A673 (cell line): ENCODE data around the gene FAM120A.

Experiments
- CTCF ChIP-seq: fragments of 300-800, 200-600 bp; sonication (generic); conservative IDR thresholded peaks from 2 replicates; pipeline ENCODE4 v1.5.1; 2017; ENCODE audit warnings: low read depth, mild to moderate bottlenecking, antibody characterized with exemption, low read length, moderate library complexity, mixed read lengths
- EZH2 ChIP-seq: fragments of 200-600 bp; sonication (generic); IDR thresholded peaks from 2 replicates; pipeline ENCODE4 v1.6.1; 2017; ENCODE audit warnings: borderline replicate concordance, low read depth, mild to moderate bottlenecking, mixed read lengths, antibody characterized with exemption, low read length; ENCODE audit not compliant: poor library complexity, severe bottlenecking

GRCh38 chr9:93460689-93461413 lies 9.4 kb downstream of the FAM120A start:
- no peak for TF ChIP-seq CTCF
- no peak for TF ChIP-seq EZH2
